NCI-H1930 (cell line): ENCODE results near the gene MCM3AP.

Experiments
- DNase-seq, 2 experiments: peaks; one replicate each; lab custom pipeline; 2025; lab: John Stamatoyannopoulos, UW

Gene MCM3AP

GRCh38 chr21:46218906-46219590 lies 66.4 kb downstream of the MCM3AP start:
- DNase-seq = no peak

GRCh38 chr21:46217511-46218196 lies 67.8 kb downstream of the MCM3AP start:
- no peak for DNase-seq

DNA sequence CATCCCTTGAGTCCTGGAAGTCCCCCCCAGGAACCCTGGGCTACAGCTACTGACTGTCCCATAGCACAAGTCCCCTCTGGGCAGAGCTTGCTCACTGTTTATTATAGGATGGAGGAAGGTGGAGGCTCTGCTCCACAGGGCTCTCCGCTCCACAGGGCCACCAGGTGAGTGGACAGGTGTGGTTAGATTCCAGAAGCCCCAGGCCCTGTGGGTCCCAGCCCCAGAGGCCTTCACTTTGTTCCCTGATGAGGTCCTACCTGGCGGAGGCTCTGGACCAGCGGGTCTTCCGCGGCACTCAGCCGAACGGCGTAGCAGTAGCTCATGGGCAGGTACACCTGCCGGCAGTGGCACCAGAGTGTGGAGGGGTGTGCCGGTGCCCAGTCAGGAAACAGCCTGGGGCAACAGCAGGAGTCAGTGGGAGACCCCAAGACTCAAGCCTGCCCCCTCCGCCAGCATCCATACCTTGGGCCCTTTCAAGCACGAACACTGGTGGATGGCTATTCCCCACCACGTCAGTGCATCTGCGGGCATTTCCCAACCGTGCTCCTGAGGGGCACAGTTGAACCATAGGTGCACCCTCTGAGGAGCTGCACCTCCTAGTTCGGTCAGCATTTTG lies 69.2 kb downstream of the MCM3AP start:
- no peak for DNase-seq

DNA sequence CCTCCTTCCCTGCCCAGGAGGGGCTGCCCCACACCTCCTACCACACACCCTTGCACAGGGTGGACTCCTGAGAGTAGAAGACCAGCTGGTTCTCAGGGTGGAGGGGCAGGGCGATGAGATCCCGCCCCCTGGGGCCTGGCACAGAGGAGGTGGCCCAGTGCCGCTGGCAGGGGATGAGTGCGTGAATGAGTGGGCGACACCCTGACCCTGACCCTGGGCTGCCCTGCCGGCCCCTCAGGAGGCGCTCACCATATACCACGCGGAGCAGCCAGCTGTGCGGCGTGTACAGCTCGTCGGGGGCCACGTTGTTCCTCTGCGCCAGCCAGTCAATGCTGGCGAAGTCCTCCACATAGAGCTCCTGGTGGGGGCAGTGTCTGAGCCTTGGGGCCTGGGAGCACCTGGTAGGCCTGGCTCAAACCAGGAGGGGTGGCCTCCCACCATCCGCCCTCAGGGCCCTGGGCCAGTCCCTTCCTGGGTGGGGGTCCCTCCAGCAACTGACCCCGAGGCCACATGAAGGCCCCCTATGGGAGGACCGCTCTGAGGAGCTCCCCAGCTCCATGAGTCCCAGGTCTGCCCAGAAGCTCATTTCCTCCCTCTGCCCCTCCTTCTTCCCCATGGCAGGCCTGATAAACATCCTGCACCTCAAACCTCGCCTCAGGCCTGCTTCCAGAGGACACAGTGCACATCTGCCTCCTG lies 69.8 kb downstream of the MCM3AP start:
- DNase-seq = no peak

- DNase-seq = no peak
These were observed 70.7 kb downstream of the MCM3AP start for GRCh38 chr21:46214478-46215340.

DNA sequence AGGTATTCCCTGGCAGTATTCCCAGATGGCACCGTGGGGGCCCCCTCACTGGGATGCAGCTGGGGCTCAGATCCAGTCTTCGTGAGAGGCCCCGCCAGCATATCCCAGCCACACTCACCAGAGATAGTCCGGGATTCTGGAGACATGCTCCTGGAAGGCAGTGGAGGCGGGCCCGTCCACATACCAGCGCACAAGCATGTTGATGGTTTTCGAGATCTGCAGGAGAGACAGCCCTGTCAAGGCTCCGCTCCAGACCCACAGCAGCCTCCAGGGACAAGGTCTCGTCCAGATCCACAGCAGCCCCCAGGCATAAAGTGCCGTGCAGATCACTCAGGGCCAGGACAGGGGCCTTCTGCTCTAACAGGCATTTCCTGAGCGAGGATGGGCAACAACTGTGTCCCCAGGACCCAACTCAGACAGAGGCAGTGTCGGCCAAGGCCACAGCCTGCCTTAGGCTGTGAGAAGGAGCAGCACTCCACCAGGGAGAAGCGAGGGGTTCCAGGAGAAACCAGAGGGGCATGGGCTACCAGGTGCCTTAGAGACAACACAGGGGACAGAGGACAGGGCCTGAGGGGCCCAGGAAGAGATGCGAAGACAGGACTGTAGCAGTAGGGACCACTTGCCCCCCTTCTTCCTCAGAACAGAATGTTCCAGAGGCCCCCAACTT lies 71.7 kb downstream of the MCM3AP start:
- no peak for DNase-seq

- no peak for DNase-seq
These were observed 72.5 kb downstream of the MCM3AP start for GRCh38 chr21:46212721-46213484.

GRCh38 chr21:46211786-46212720 lies 73.4 kb downstream of the MCM3AP start:
- no peak for DNase-seq

- no peak for DNase-seq
These were observed 74.0 kb downstream of the MCM3AP start for GRCh38 chr21:46211376-46211775.

- no peak for DNase-seq
These were observed 74.9 kb downstream of the MCM3AP start for GRCh38 chr21:46210378-46211136.

GRCh38 chr21:46208761-46209721 lies 76.4 kb downstream of the MCM3AP start:
- no peak for DNase-seq

GRCh38 chr21:46207920-46208591 lies 77.4 kb downstream of the MCM3AP start:
- no peak for DNase-seq

DNA sequence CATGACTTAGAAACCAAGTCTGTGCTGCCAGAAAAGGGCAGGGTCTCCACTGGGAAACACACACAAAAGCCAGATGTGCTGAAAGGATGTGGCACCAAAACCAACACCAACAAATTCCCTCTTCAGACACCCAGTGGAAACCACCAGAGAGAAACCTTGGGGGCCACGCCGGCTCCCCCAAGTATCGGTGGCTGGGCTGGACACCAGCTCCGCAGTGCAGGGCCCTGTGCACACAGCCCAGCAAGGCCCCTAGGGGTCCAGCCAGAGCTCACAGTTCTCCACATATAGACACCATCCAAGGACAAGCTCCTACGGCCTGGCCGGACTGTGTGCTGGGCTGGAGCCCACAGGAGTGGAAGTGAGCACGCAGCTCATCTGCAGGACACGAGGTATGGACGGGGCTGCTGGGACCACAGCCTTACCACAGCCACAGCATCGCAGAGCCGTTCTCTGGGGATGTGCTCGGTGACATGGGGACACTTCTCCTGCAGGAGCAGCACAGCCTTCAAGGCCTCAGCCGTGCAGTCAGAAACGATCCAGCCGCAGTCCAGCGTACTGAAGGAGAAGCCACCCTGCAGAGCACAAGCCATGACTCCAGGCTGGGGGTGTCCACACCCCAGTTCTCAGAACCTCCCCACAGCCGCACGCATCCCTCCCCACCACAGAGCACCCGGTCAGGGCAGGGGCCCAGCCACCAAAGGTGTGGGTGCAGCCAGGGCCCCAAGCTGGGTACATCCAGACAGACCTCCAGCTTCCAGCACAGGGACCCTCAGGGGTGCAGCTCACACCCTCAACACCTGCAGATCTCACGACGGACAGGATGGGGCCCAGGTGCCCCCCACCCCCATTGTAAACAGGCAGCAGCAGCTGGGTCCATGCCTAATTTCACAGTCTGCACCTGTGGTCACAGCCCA lies 78.1 kb downstream of the MCM3AP start:
- no peak for DNase-seq

DNA sequence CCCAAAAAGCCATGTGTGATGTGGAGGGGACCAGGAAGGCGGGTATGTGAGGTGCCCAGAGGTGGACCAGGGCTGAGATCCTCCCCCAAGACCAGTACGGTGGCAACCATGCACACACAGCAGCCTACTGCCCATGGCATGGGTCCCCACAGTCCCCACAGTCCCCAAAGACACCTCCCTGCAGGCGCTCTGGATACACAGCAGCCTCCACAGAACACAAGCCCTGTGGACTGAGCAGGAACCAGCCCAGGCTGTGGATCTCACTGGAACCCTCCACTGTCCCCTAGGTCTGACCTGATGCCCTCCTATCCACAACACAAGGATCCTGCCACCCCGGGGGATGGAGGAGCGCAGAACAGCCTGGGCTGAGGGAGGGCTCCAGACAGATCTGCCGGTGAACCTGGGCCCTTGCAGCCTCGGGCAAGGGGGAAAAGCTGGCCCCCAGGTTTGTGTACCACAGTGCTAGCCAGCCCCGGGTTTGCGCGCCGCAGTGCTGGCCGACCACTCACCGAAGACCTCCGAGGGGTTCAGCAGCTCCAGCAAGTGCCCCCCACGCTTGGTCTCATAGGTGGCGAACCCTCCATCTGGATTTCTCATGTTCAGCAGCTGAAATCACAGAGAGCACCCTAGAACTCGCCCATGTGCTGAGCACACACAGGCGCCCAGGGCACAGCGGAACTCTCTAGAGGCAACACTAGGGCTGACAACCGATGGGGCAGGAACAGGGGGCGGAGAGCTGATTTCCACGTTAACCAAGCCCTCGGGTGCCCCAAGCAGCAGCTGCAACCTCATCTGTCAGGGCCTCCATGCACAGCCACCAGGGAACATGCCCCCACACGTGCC lies 79.0 kb downstream of the MCM3AP start:
- no peak for DNase-seq

- no peak for DNase-seq
These were observed 79.6 kb downstream of the MCM3AP start for GRCh38 chr21:46205766-46206162.
